Loucy (cell line): ENCODE data around the gene PLPPR5.

Experiments
- H2AFZ ChIP-seq: fragments of 200-600 bp; sonication (generic); 2 replicates; pipeline ENCODE4 v1.6.0; 2016; ENCODE audit warnings: antibody characterized with exemption, mild to moderate bottlenecking, low read length, moderate library complexity
- H3F3A ChIP-seq: fragments of 200-600 bp; 2 replicates; pipeline ENCODE4 v1.6.0; 2016; ENCODE audit warnings: antibody characterized with exemption, low read depth, mild to moderate bottlenecking
- H3K27me3 ChIP-seq: fragments of 200-600 bp; sonication (generic); 2 replicates; pipeline ENCODE4 v1.6.1; 2014; ENCODE audit warnings: low read length, mild to moderate bottlenecking; ENCODE audit not compliant: insufficient read depth, poor library complexity, severe bottlenecking
- H3K36me3 ChIP-seq: fragments of 200-600 bp; sonication (generic); 2 replicates; pipeline ENCODE4 v1.6.1; 2016; ENCODE audit warnings: low read length; ENCODE audit not compliant: insufficient read depth
- H3K4me1 ChIP-seq: fragments of 200-600 bp; sonication (generic); 2 replicates; pipeline ENCODE4 v1.5.1; 2014; ENCODE audit warnings: low read length, mild to moderate bottlenecking; ENCODE audit not compliant: insufficient read depth, poor library complexity, severe bottlenecking
- H3K4me2 ChIP-seq: fragments of 200-600 bp; sonication (generic); 2 replicates; pipeline ENCODE4 v1.6.0; 2014; ENCODE audit warnings: antibody characterized with exemption, low read length, low read depth, mild to moderate bottlenecking; ENCODE audit not compliant: poor library complexity, severe bottlenecking
- H3K4me3 ChIP-seq: fragments of 200-600 bp; sonication (generic); 2 replicates; pipeline ENCODE4 v1.5.1; 2014; ENCODE audit warnings: low read length, mild to moderate bottlenecking, mixed read lengths; ENCODE audit not compliant: poor library complexity, severe bottlenecking
- H3K79me2 ChIP-seq: fragments of 200-600 bp; sonication (generic); 2 replicates; pipeline ENCODE4 v1.6.1; 2014; ENCODE audit warnings: low read length; ENCODE audit not compliant: insufficient read depth
- H3K9ac ChIP-seq: fragments of 200-600 bp; sonication (generic); 2 replicates; pipeline ENCODE4 v1.6.0; 2014; ENCODE audit warnings: mild to moderate bottlenecking, low read depth, low read length, moderate library complexity; ENCODE audit not compliant: poor library complexity, severe bottlenecking
- H3K9me2 ChIP-seq: fragments of 200-600 bp; sonication (generic); replicated peaks from 2 replicates; pipeline ENCODE4 v1.6.1; 2016; ENCODE audit warnings: low read depth, low read length, mixed read lengths
- H3K9me3 ChIP-seq: fragments of 200-600 bp; sonication (generic); 2 replicates; pipeline ENCODE4 v1.6.1; 2014; ENCODE audit warnings: mild to moderate bottlenecking, antibody characterized with exemption, low read length, low read depth; ENCODE audit not compliant: insufficient read depth
- H4K20me1 ChIP-seq: fragments of 200-600 bp; sonication (generic); 2 replicates; pipeline ENCODE4 v1.6.0; 2014; ENCODE audit warnings: antibody characterized with exemption, low read length, mild to moderate bottlenecking; ENCODE audit not compliant: insufficient read depth, poor library complexity, severe bottlenecking
- EZH2phosphoT487 ChIP-seq: fragments of 200-600 bp; IDR thresholded peaks from 2 replicates; pipeline ENCODE4 v1.6.1; 2018; ENCODE audit warnings: antibody characterized with exemption, mild to moderate bottlenecking, moderate library complexity, borderline replicate concordance
- TF ChIP-seq, protein P1 (sequence below): fragments of 200-600 bp; sonication (generic); conservative IDR thresholded peaks from 2 replicates; pipeline ENCODE4 v1.5.1; 2014; ENCODE audit warnings: mild to moderate bottlenecking, antibody characterized with exemption, low read length

PLPPR5 gene

DNA sequence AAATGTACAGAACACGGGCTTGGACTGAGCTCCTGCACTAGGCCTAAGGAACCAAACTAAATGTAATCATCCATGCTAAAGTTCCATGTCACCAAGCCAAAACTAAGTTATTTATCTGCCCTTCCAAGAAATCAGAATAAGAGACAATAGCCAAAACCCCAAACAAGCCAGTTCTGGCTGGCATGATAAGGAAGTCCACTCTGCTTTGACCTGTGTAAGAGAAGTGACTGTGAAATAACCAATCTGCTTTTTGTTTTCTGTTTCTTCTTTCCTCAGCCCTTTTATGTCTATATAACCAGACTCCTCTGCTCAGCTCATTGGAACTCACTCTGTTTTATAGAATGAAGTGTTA lies 15.1 kb downstream of the PLPPR5 start:
- no peaks in the 10 kb centered on the region for H4K20me1 ChIP-seq
- H3K9ac ChIP-seq: no peak overlapping the region
- H3K4me1 ChIP-seq: no peaks in the 10 kb centered on the region
- H3K4me3 ChIP-seq: no peak overlapping the region
- H3K4me2 ChIP-seq: no peak overlapping the region
- no peaks in the 10 kb centered on the region for H3K27me3 ChIP-seq
- no peak overlapping the region for H2AFZ ChIP-seq
- no peaks in the 10 kb centered on the region for H3K79me2 ChIP-seq
- H3F3A ChIP-seq: no peaks in the 10 kb centered on the region
- no peak for TF ChIP-seq EZH2phosphoT487
- TF ChIP-seq, protein P1, sequence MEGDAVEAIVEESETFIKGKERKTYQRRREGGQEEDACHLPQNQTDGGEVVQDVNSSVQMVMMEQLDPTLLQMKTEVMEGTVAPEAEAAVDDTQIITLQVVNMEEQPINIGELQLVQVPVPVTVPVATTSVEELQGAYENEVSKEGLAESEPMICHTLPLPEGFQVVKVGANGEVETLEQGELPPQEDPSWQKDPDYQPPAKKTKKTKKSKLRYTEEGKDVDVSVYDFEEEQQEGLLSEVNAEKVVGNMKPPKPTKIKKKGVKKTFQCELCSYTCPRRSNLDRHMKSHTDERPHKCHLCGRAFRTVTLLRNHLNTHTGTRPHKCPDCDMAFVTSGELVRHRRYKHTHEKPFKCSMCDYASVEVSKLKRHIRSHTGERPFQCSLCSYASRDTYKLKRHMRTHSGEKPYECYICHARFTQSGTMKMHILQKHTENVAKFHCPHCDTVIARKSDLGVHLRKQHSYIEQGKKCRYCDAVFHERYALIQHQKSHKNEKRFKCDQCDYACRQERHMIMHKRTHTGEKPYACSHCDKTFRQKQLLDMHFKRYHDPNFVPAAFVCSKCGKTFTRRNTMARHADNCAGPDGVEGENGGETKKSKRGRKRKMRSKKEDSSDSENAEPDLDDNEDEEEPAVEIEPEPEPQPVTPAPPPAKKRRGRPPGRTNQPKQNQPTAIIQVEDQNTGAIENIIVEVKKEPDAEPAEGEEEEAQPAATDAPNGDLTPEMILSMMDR: no peak
- H3K36me3 ChIP-seq: no peaks in the 10 kb centered on the region
- H3K9me2 ChIP-seq: no peaks in the 10 kb centered on the region
- H3K9me3 ChIP-seq: no peaks in the 10 kb centered on the region

DNA sequence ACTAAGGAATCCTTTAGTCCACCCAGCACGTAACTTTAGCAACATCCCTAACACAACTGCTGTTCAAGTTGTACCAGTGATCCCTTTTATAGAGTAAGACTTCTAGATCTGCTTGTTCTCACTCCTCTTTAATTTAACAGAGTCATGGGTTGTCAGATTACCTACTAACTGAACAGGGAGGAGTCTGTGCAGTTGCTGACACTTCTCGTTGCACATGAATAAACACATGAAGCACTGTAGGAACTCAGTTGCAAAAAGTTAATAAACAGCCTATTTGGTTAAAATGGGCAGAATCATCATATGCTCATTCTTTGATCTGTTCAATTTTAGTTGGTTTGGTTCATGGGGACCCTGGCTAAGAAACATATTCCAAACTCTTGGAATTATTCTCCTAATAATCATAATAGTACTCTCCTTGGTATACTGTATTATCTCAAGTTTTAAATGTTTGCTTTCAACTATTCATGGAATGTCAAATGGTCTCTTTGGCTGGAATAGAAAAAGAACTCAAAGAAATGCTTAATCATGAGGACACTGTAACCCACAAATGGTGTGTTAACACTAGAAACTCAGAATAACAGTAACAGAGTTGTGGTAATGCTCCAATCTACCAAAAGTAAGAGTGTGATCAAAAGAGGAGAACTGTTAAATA lies 15.6 kb downstream of the PLPPR5 start:
- no peaks in the 10 kb centered on the region for H3K27me3 ChIP-seq
- no peak overlapping the region for H3K4me3 ChIP-seq
- no peaks in the 10 kb centered on the region for H4K20me1 ChIP-seq
- no peaks in the 10 kb centered on the region for H3F3A ChIP-seq
- no peak overlapping the region for H3K9ac ChIP-seq
- H3K36me3 ChIP-seq: no peaks in the 10 kb centered on the region
- no peak for TF ChIP-seq EZH2phosphoT487
- TF ChIP-seq, protein P1: no peak
- no peaks in the 10 kb centered on the region for H3K9me2 ChIP-seq
- H2AFZ ChIP-seq: no peak overlapping the region
- H3K4me1 ChIP-seq: no peaks in the 10 kb centered on the region
- no peaks in the 10 kb centered on the region for H3K9me3 ChIP-seq
- no peaks in the 10 kb centered on the region for H3K79me2 ChIP-seq
- H3K4me2 ChIP-seq: no peak overlapping the region

DNA sequence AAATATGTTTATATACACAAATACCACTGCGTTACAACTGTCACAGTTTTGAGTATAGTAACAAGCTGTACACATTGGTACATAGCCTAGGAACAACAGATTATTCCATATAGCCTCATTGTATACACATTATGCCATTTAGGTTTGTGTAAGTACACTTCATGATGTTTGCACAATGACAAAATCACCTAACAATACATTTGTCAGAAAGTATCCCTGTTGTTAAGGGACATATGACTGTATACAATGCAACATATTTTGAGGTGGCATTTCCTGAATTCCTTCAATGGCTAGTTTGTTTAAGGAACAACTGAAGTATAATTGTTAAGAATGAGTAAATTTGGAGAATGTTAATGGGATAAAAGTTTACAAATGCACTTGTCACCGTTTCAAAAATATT lies 19.0 kb downstream of the PLPPR5 start:
- no peaks in the 10 kb centered on the region for H3F3A ChIP-seq
- H2AFZ ChIP-seq: no peak overlapping the region

More for the DNA sequence above, 19.0 kb downstream of the PLPPR5 start:
- Histone ChIP-seq H3K9ac (no peak overlapping the region), H3K79me2 (no peaks in the 10 kb centered on the region), H3K36me3 (no peaks in the 10 kb centered on the region), H3K27me3 (no peaks in the 10 kb centered on the region), H4K20me1 (no peaks in the 10 kb centered on the region), H3K4me2 (no peak overlapping the region), H3K9me3 (no peaks in the 10 kb centered on the region), H3K4me1 (no peaks in the 10 kb centered on the region), H3K4me3 (no peak overlapping the region), H3K9me2 (no peaks in the 10 kb centered on the region)
- TF ChIP-seq EZH2phosphoT487: no peak
- TF ChIP-seq, protein P1: no peak
